Measurements from ENCODE around the gene NFE2L2. TPM values are rescaled to one million over a fixed set of nuclear protein-coding genes. Genes with fewer than 3 reads are reported as not detected.

The NFE2L2 gene
- total RNA-seq, 3 donors from 2014 or later (not counting 1 experiment from before 2014, with no cell fraction given) = 76.0 to 99.8 (median 84.6) TPM

- no peak overlapping the region for H3K27ac Mint-ChIP-seq
- Histone ChIP-seq H3K4me3 (ENCODE audit: low read length) (no peak overlapping the region), H3K36me3 (ENCODE audit: control insufficient read depth, insufficient read depth, low read length) (no peaks in the 10 kb centered on the region), H3K4me1 (ENCODE audit: control insufficient read depth, insufficient read depth, low read length) (no peaks in the 10 kb centered on the region), H3K27ac (ENCODE audit: low read length) (no peak overlapping the region), H3K27me3 (ENCODE audit: control insufficient read depth, insufficient read depth, low read length) (no peaks in the 10 kb centered on the region), H3K9me3 (ENCODE audit: control insufficient read depth, insufficient read depth, low read length) (no peaks in the 10 kb centered on the region)
- WGBS (ENCODE audit: insufficient coverage) = 54% methylated on average over 1 of the region's 2 CpGs
- no peak for DNase-seq
- H3K27me3 Mint-ChIP-seq (ENCODE audit: low read depth in 2 of 2) = no peaks in the 10 kb centered on the region
- no peak for ATAC-seq
- intact Hi-C loops (cut with micrococcal nuclease) = no loop called here
- no peak overlapping the region for H3K4me3 Mint-ChIP-seq
- no peaks in the 10 kb centered on the region for H3K36me3 Mint-ChIP-seq
- no peaks in the 10 kb centered on the region for H3K4me1 Mint-ChIP-seq
- TF ChIP-seq, protein P1, sequence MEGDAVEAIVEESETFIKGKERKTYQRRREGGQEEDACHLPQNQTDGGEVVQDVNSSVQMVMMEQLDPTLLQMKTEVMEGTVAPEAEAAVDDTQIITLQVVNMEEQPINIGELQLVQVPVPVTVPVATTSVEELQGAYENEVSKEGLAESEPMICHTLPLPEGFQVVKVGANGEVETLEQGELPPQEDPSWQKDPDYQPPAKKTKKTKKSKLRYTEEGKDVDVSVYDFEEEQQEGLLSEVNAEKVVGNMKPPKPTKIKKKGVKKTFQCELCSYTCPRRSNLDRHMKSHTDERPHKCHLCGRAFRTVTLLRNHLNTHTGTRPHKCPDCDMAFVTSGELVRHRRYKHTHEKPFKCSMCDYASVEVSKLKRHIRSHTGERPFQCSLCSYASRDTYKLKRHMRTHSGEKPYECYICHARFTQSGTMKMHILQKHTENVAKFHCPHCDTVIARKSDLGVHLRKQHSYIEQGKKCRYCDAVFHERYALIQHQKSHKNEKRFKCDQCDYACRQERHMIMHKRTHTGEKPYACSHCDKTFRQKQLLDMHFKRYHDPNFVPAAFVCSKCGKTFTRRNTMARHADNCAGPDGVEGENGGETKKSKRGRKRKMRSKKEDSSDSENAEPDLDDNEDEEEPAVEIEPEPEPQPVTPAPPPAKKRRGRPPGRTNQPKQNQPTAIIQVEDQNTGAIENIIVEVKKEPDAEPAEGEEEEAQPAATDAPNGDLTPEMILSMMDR (IDR thresholded peaks at IDR 0.05) = no peak
- no peaks in the 10 kb centered on the region for H3K9me3 Mint-ChIP-seq
Measured at GRCh38 chr2:177272765-177273164, 8.2 kb upstream of the NFE2L2 start.

GRCh38 chr2:177271981-177272666, 7.6 kb upstream of the NFE2L2 start:
- no peaks in the 10 kb centered on the region for H3K9me3 ChIP-seq (ENCODE audit: control insufficient read depth, insufficient read depth, low read length)
- TF ChIP-seq, protein P1 (IDR thresholded peaks at IDR 0.05) = no peak
- H3K4me3 Mint-ChIP-seq = no peak overlapping the region
- H3K4me1 ChIP-seq (ENCODE audit: control insufficient read depth, insufficient read depth, low read length) = no peaks in the 10 kb centered on the region
- no peaks in the 10 kb centered on the region for H3K36me3 Mint-ChIP-seq
- H3K9me3 Mint-ChIP-seq = no peaks in the 10 kb centered on the region
- ATAC-seq (no peak), DNase-seq (no peak)
- no peaks in the 10 kb centered on the region for H3K27me3 Mint-ChIP-seq (ENCODE audit: low read depth in 2 of 2)
- WGBS (ENCODE audit: insufficient coverage) = no CpG with 5 or more reads among the region's 1 CpG
- H3K27ac Mint-ChIP-seq = no peak overlapping the region
- no peaks in the 10 kb centered on the region for H3K36me3 ChIP-seq (ENCODE audit: control insufficient read depth, insufficient read depth, low read length)
- no peak overlapping the region for H3K4me3 ChIP-seq (ENCODE audit: low read length)
- H3K27ac ChIP-seq (ENCODE audit: low read length) = no peak overlapping the region
- intact Hi-C loops (cut with micrococcal nuclease) = no loop called here
- H3K27me3 ChIP-seq (ENCODE audit: control insufficient read depth, insufficient read depth, low read length) = no peaks in the 10 kb centered on the region
- no peaks in the 10 kb centered on the region for H3K4me1 Mint-ChIP-seq

DNA sequence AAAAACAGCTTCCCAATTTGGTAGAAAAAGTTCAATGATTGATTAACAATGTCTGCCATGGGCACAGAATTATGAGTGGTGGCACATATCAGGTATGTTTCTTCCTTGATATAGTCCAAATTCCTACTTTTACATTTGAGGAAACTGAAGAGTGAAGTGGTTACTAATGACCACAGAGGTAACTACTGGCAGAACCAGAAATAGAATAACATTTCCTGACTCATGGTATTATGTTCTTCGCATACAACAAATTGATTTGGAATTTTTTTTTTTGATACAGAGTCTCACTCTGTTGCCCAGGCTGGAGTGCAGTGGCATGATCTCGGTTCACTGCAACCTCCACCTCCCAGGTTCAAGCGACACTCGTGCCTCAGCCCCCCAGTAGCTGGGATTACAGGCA, 6.0 kb upstream of the NFE2L2 start:
- 88% methylated on average over 4 of the region's 4 CpGs for WGBS (ENCODE audit: insufficient coverage)
- intact Hi-C loops (cut with micrococcal nuclease) = no loop called here
- Histone ChIP-seq H3K27me3 (ENCODE audit: control insufficient read depth, insufficient read depth, low read length) (no peaks in the 10 kb centered on the region), H3K4me3 (ENCODE audit: low read length) (no peak overlapping the region), H3K4me1 (ENCODE audit: control insufficient read depth, insufficient read depth, low read length) (no peaks in the 10 kb centered on the region), H3K9me3 (ENCODE audit: control insufficient read depth, insufficient read depth, low read length) (no peaks in the 10 kb centered on the region), H3K27ac (ENCODE audit: low read length) (no peak overlapping the region), H3K36me3 (ENCODE audit: control insufficient read depth, insufficient read depth, low read length) (no peaks in the 10 kb centered on the region)
- no peaks in the 10 kb centered on the region for H3K27me3 Mint-ChIP-seq (ENCODE audit: low read depth in 2 of 2)
- H3K4me3 Mint-ChIP-seq = no peak overlapping the region
- DNase-seq (no peak), ATAC-seq (no peak)
- no peaks in the 10 kb centered on the region for H3K9me3 Mint-ChIP-seq
- TF ChIP-seq, protein P1 (IDR thresholded peaks at IDR 0.05) = no peak
- H3K36me3 Mint-ChIP-seq = no peaks in the 10 kb centered on the region
- H3K27ac Mint-ChIP-seq = no peak overlapping the region
- peaks cover 9 to 14% of the 10 kb centered on the region in 2 donors for H3K4me1 Mint-ChIP-seq

- H3K36me3 Mint-ChIP-seq = no peaks in the 10 kb centered on the region
- TF ChIP-seq, protein P1 (IDR thresholded peaks at IDR 0.05) = no peak
- no peak overlapping the region for H3K27ac Mint-ChIP-seq
- no peak for ATAC-seq
- no peak overlapping the region for H3K4me3 ChIP-seq (ENCODE audit: low read length)
- no peaks in the 10 kb centered on the region for H3K27me3 ChIP-seq (ENCODE audit: control insufficient read depth, insufficient read depth, low read length)
- no peaks in the 10 kb centered on the region for H3K9me3 Mint-ChIP-seq
- H3K27me3 Mint-ChIP-seq (ENCODE audit: low read depth in 2 of 2) = no peaks in the 10 kb centered on the region
- no peaks in the 10 kb centered on the region for H3K36me3 ChIP-seq (ENCODE audit: control insufficient read depth, insufficient read depth, low read length)
- 100% methylated on average over 4 of the region's 7 CpGs for WGBS (ENCODE audit: insufficient coverage)
- peaks cover 6% of the 10 kb centered on the region for H3K4me1 ChIP-seq (ENCODE audit: control insufficient read depth, insufficient read depth, low read length)
- DNase-seq = no peak
- no peaks in the 10 kb centered on the region for H3K9me3 ChIP-seq (ENCODE audit: control insufficient read depth, insufficient read depth, low read length)
- H3K4me1 Mint-ChIP-seq = peaks cover 9 to 22% of the 10 kb centered on the region in 2 donors
- intact Hi-C loops (cut with micrococcal nuclease) = loop anchor here (10.0 kb wide), 2 partner anchors 334 to 346 kb away; a partner anchor contains a TSS
- no peak overlapping the region for H3K4me3 Mint-ChIP-seq
- no peak overlapping the region for H3K27ac ChIP-seq (ENCODE audit: low read length)
Measured at GRCh38 chr2:177268901-177269300, 4.4 kb upstream of the NFE2L2 start.
